Body of pancreas (tissue), 4 donors: ENCODE data around the gene SLC12A7. TPM values are rescaled to one million over a fixed set of nuclear protein-coding genes. Genes with fewer than 3 reads are reported as not detected.

Experiments used
- ATAC-seq: fragments of 150-250 bp; one replicate; pipeline ENCODE4 v1.9.1; 2016
- DNase-seq, 4 donors: peaks; one replicate each; pipeline ENCODE4 v3.0.0-alpha.2; 2019
- H3K27ac ChIP-seq, 4 donors: fragments of 200-600 bp; sonication (generic); 1 replicate in 3 of 4; 2 replicates in 1 of 4; pipeline versions ENCODE4 v1.5.1 to v1.6.1; 2016 to 2019; ENCODE audit warnings: mild to moderate bottlenecking in 1 of 4, mixed read lengths in 1 of 4, moderate library complexity in 1 of 4
- H3K27me3 ChIP-seq, 2 donors: fragments of 200-600 bp; sonication (generic); one replicate each; pipeline ENCODE4 v1.6.0; 2016; ENCODE audit warnings: mild to moderate bottlenecking in 1 of 2
- H3K36me3 ChIP-seq, 2 donors: fragments of 200-600 bp; sonication (generic); replicated peaks in 1 of 2; 2 replicates each; pipeline ENCODE4 v1.5.1; 2016; ENCODE audit warnings: low read depth in 2 of 2; ENCODE audit not compliant: insufficient read depth in 1 of 2
- H3K4me1 ChIP-seq: fragments of 200-600 bp; sonication (generic); one replicate; pipeline ENCODE4 v1.6.0; 2016
- H3K4me3 ChIP-seq, 2 donors: fragments of 200-600 bp; sonication (generic); 1 replicate in 1 of 2; 2 replicates in 1 of 2; pipeline ENCODE4 v1.5.1; 2016 to 2019
- H3K9me3 ChIP-seq, 3 donors: fragments of 200-600 bp; sonication (generic); 1 replicate in 2 of 3; 2 replicates in 1 of 3; pipeline ENCODE4 v1.5.1; 2016
- POLR2A ChIP-seq, 3 donors: fragments of 450-650 bp; IDR thresholded peaks; one replicate each; pipeline ENCODE4 v1.6.1; 2016; ENCODE audit warnings: antibody characterized with exemption in 3 of 3, mild to moderate bottlenecking in 2 of 3
- WGBS, 2 donors: methylation state at CpG; one replicate each; pipeline ENCODE4 v1.1.5; 2017; 5-methylcytosine and 5-hydroxymethylcytosine counted together
- intact Hi-C: fragments of 100-400 bp; cut with DNase I; formaldehyde crosslinking; loops from one replicate; pipeline ENCODE4 v1.15.1; 2023
- total RNA-seq, 2 donors: library from RNA; depleted of rRNA; stranded (reverse); fragments of >200 nt; gene quantifications; one replicate each; pipeline ENCODE4 v1.1.0, GENCODE V29; 2016
- TF ChIP-seq, protein P1 (sequence below), 7 experiments: fragments of 450-650 bp in 4 of 7; fragments of 200-600 bp in 3 of 7; sonication (generic) in 3 of 7; IDR thresholded peaks; one replicate each; pipeline ENCODE4 v1.5.1; 2016 to 2019; ENCODE audit warnings: antibody characterized with exemption in 7 of 7

SLC12A7 gene
- total RNA-seq = 10 to 100 TPM; 35.5 to 42.8 TPM

DNA sequence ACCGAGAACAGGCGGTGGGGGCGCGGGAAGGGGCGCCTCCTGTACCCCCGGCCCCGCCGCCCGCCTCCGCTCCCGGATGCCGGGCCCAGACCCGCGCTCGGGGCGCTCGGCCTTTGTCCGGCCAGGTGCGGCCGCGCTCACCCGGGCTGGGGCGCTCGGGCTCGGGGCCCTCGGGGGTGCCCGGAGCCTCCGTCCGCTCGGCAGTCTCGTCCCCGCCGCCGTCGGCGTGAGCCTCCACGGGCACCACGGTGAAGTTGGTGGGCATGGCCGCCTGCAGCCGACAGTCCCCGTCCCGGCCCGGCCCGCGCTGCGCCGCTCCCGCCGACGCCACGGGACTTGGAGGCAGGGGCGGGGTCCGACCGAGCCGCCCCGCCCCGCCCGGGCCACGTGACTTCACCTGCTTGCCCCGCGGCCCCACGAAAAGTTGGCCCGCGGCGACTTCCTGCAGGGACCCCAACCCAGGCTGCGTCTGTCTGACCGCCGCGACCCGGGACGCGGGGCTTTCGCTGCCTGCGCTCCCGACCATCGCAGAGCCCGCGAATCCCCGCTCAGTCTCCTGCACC, at the start of gene SLC12A7:
TSS of gene SLC12A7 (minus strand) at position 337 of the 563 bp plus-strand sequence. CDS start at position 265, 72 bp downstream.
- Histone ChIP-seq H3K27ac (peak within 1 kb of the TSS; percentile 74 to 93 (median 90)), H3K36me3 (no peaks in the 10 kb centered on the region), H3K27me3 (no peaks in the 10 kb centered on the region), H3K4me1 (peaks cover 65% of the 10 kb centered on the region), H3K9me3 (no peaks in the 10 kb centered on the region), H3K4me3 (peak within 1 kb of the TSS; percentile 78 to 93)
- intact Hi-C loops = no loop called here
- DNase-seq (peak; percentile 74 to 84 (median 78)), ATAC-seq (peak; percentile 70)
- 0 to 1% methylated on average over 20 to 79 of the region's 79 CpGs for WGBS, 2 donors
- peak; percentile 47 to 95 (median 75) for TF ChIP-seq POLR2A (IDR thresholded peaks at IDR 0.05)
- TF ChIP-seq, protein P1, sequence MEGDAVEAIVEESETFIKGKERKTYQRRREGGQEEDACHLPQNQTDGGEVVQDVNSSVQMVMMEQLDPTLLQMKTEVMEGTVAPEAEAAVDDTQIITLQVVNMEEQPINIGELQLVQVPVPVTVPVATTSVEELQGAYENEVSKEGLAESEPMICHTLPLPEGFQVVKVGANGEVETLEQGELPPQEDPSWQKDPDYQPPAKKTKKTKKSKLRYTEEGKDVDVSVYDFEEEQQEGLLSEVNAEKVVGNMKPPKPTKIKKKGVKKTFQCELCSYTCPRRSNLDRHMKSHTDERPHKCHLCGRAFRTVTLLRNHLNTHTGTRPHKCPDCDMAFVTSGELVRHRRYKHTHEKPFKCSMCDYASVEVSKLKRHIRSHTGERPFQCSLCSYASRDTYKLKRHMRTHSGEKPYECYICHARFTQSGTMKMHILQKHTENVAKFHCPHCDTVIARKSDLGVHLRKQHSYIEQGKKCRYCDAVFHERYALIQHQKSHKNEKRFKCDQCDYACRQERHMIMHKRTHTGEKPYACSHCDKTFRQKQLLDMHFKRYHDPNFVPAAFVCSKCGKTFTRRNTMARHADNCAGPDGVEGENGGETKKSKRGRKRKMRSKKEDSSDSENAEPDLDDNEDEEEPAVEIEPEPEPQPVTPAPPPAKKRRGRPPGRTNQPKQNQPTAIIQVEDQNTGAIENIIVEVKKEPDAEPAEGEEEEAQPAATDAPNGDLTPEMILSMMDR (IDR thresholded peaks at IDR 0.05) = peak in 1 of 7 experiments; percentile 6

- DNase-seq = peak; percentile 56 to 76 (median 70)
- intact Hi-C loops = no loop called here
- TF ChIP-seq, protein P1 (IDR thresholded peaks at IDR 0.05) = no peak
- TF ChIP-seq POLR2A (IDR thresholded peaks at IDR 0.05) = peak in 2 of 3 donors; percentile 48 to 53
- Histone ChIP-seq H3K9me3 (peaks cover 0 to 7% (median 0%) of the 10 kb centered on the region in 3 donors), H3K4me1 (peaks cover 24% of the 10 kb centered on the region), H3K27ac (peak overlapping the region; percentile 72 to 93 (median 87)), H3K4me3 (no peak overlapping the region), H3K36me3 (no peaks in the 10 kb centered on the region), H3K27me3 (no peaks in the 10 kb centered on the region)
- ATAC-seq = peak; percentile 81
- 64 to 66% methylated on average over 21 to 23 of the region's 23 CpGs for WGBS, 2 donors
Measured at GRCh38 chr5:1161108-1161832, 49.4 kb upstream of the SLC12A7 start.

DNA sequence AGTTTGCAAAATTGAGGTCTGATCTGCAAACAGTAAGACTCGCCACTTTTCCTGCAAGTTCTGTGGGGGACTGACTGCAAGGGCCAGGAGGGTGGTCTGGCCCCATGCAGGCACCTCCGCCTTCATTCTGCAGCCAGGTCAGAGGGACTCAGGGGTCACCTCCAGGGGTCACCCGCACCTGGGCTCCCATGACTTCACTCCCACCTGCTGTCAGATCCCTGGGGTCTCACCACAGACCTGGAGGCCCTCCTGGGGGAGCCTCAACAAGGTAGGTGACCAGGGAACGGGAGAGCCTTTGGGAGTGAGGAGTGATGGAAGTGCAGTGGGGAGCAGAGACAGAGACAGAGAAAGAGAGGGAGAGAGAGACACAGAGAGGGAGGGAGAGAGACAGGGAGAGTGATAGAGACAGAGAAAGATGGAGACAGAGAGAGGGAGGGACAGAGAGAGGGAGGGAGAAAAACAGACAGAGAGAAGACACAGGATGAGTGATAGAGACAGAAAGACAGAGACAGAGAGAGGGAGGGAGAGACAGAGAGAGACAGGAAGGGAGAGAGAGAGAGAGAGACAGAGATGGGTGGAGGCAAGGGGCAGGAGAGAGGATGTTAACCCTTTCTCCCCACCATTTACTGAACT, 48.0 kb upstream of the SLC12A7 start:
- H3K4me3 ChIP-seq = no peak overlapping the region
- TF ChIP-seq, protein P1 (IDR thresholded peaks at IDR 0.05) = no peak
- no peak for TF ChIP-seq POLR2A (IDR thresholded peaks at IDR 0.05)
- peak overlapping the region in 3 of 4 donors; percentile 84 to 93 (median 90) for H3K27ac ChIP-seq
- DNase-seq (no peak), ATAC-seq (no peak)
- H3K36me3 ChIP-seq = no peaks in the 10 kb centered on the region
- H3K27me3 ChIP-seq = peaks cover 0 to 3% of the 10 kb centered on the region in 2 donors
- peaks cover 0 to 7% (median 0%) of the 10 kb centered on the region in 3 donors for H3K9me3 ChIP-seq
- 74 to 75% methylated on average over 4 of the region's 4 CpGs for WGBS, 2 donors
- intact Hi-C loops = no loop called here
- peaks cover 29% of the 10 kb centered on the region for H3K4me1 ChIP-seq

- peaks cover 0 to 7% (median 0%) of the 10 kb centered on the region in 3 donors for H3K9me3 ChIP-seq
- TF ChIP-seq, protein P1 (IDR thresholded peaks at IDR 0.05) = no peak
- no peak for TF ChIP-seq POLR2A (IDR thresholded peaks at IDR 0.05)
- ATAC-seq = no peak
- H3K4me3 ChIP-seq = no peak overlapping the region
- H3K27me3 ChIP-seq = peaks cover 0 to 3% of the 10 kb centered on the region in 2 donors
- H3K4me1 ChIP-seq = peaks cover 29% of the 10 kb centered on the region
- intact Hi-C loops = no loop called here
- H3K36me3 ChIP-seq = no peaks in the 10 kb centered on the region
- no peak for DNase-seq
- WGBS, 2 donors = 72 to 81% methylated on average over 11 of the region's 11 CpGs
- no peak overlapping the region for H3K27ac ChIP-seq
Measured at GRCh38 chr5:1159341-1159675, 47.4 kb upstream of the SLC12A7 start.
